Sigmoid colon (tissue), 7 donors: ENCODE data around the gene NCOR2. TPM values are rescaled to one million over a fixed set of nuclear protein-coding genes. Genes with fewer than 3 reads are reported as not detected.

Experiments
- DNase-seq: peaks from one replicate; pipeline ENCODE4 v3.0.0-alpha.2; 2019
- H3K27ac ChIP-seq, 4 donors: fragments of 200-600 bp; sonication (generic); one replicate each; pipeline ENCODE4 v1.5.1; 2016 to 2019; ENCODE audit warnings: mild to moderate bottlenecking in 1 of 4
- H3K27me3 ChIP-seq, 3 donors: fragments of 200-600 bp; sonication (generic); one replicate each; pipeline ENCODE4 v1.5.1; 2019; ENCODE audit warnings: mild to moderate bottlenecking in 1 of 3
- H3K36me3 ChIP-seq, 4 donors: fragments of 200-600 bp; sonication (generic); one replicate each; pipeline ENCODE4 v1.5.1; 2016 to 2019
- H3K4me1 ChIP-seq, 4 donors: fragments of 200-600 bp; sonication (generic); one replicate each; pipeline ENCODE4 v1.5.1; 2017 to 2019
- H3K4me3 ChIP-seq, 4 donors: fragments of 200-600 bp; sonication (generic); one replicate each; pipeline ENCODE4 v1.5.1; 2017 to 2019; ENCODE audit warnings: mild to moderate bottlenecking in 2 of 4, moderate library complexity in 1 of 4
- H3K9me3 ChIP-seq, 4 donors: fragments of 200-600 bp in 3 of 4; sonication (generic) in 3 of 4; one replicate each; pipeline versions ENCODE4 v1.5.1 to v1.6.1; 2013 to 2019
- CTCF ChIP-seq, 4 experiments: fragments of 450-650 bp in 3 of 4; fragments of 200-600 bp in 1 of 4; IDR thresholded peaks; one replicate each; pipeline ENCODE4 v1.5.1; 2016 to 2019; ENCODE audit warnings: antibody characterized with exemption in 4 of 4, mild to moderate bottlenecking in 3 of 4, moderate library complexity in 2 of 4
- EP300 ChIP-seq, 4 donors: sonication (generic); formaldehyde crosslinking; IDR thresholded peaks; one replicate each; pipeline ENCODE4 v1.6.1; 2017; ENCODE audit warnings: antibody characterized with exemption in 4 of 4
- POLR2A ChIP-seq, 2 donors: fragments of 450-650 bp; IDR thresholded peaks; one replicate each; pipeline ENCODE4 v1.6.1; 2016; ENCODE audit warnings: antibody characterized with exemption in 2 of 2, mild to moderate bottlenecking in 2 of 2, moderate library complexity in 2 of 2
- POLR2AphosphoS5 ChIP-seq, 4 donors: sonication (generic); formaldehyde crosslinking; IDR thresholded peaks; one replicate each; pipeline ENCODE4 v1.6.1; 2017; ENCODE audit warnings: antibody characterized with exemption in 4 of 4
- WGBS, 2 donors: extraction: QIAGEN DNeasy Blood & Tissue Kit; methylation state at CpG; one replicate each; pipeline ENCODE4 v1.1.7; 2013; 5-methylcytosine and 5-hydroxymethylcytosine counted together
- intact Hi-C: fragments of 100-400 bp; cut with DNase I; formaldehyde crosslinking; loops from one replicate; pipeline ENCODE4 v1.15.1; 2023
- polyA plus RNA-seq, 3 donors: library from polyadenylated mRNA; stranded (reverse); fragments of 200-250 nt; gene quantifications; one replicate each; pipeline ENCODE4 v1.2.3, GENCODE V29; 2013
- total RNA-seq, 4 donors: library from RNA; depleted of rRNA; stranded (reverse); fragments of >200 nt; gene quantifications; one replicate each; pipeline ENCODE4 v1.1.0, GENCODE V29; 2016
- donor health status: healthy with polysubstance abuse.
- donor health status: Bipolar disorder and iron deficiency.
- donor health status: healthy.

NCOR2 gene
- total RNA-seq, result 100 to 1,000 TPM in 1 of 4 donors, 10 to 100 TPM in 3; 42.5 to 134 (median 73.5) TPM
- polyA plus RNA-seq, result 10 to 100 TPM; 18.6 to 81.8 (median 24.7) TPM

GRCh38 chr12:124566997-124567672 lies at the start of gene NCOR2:
NCOR2 (minus strand) TSS chr12:124567612; CDS start chr12:124495251, 72,361 bp downstream.
- peaks cover 0 to 63% (median 60%) of the 10 kb centered on the region in 4 donors for H3K4me1 ChIP-seq

GRCh38 chr12:124616394-124617221 lies 49.2 kb upstream of the NCOR2 start:
- WGBS, 2 donors, result 68 to 85% methylated on average over 20 of the region's 20 CpGs
- TF ChIP-seq POLR2A (IDR thresholded peaks at IDR 0.05) (no peak), EP300 (IDR thresholded peaks at IDR 0.05) (no peak), CTCF (IDR thresholded peaks at IDR 0.05) (no peak), POLR2AphosphoS5 (IDR thresholded peaks at IDR 0.05) (no peak)
- no peaks in the 10 kb centered on the region for H3K27me3 ChIP-seq
- no peak overlapping the region for H3K4me3 ChIP-seq
- peaks cover 0 to 35% (median 27%) of the 10 kb centered on the region in 4 donors for H3K4me1 ChIP-seq
- no peaks in the 10 kb centered on the region for H3K36me3 ChIP-seq
- intact Hi-C loops, result no loop called here
- no peak overlapping the region for H3K27ac ChIP-seq
- no peaks in the 10 kb centered on the region for H3K9me3 ChIP-seq
- no peak for DNase-seq

More at GRCh38 chr12:124566997-124567672, at the start of gene NCOR2:
- 1% methylated on average over 98 to 103 of the region's 106 CpGs for WGBS, 2 donors
- peak within 1 kb of the TSS; percentile 65 to 96 (median 90) for H3K4me3 ChIP-seq
- no peak for DNase-seq
- no peaks in the 10 kb centered on the region for H3K9me3 ChIP-seq
- no peaks in the 10 kb centered on the region for H3K27me3 ChIP-seq
- H3K27ac ChIP-seq, result peak within 1 kb of the TSS; percentile 97 to 100 (median 99)
- H3K36me3 ChIP-seq, result no peaks in the 10 kb centered on the region
- TF ChIP-seq CTCF (IDR thresholded peaks at IDR 0.05) (no peak), POLR2A (IDR thresholded peaks at IDR 0.05) (no peak), POLR2AphosphoS5 (IDR thresholded peaks at IDR 0.05) (no peak), EP300 (IDR thresholded peaks at IDR 0.05) (no peak)
- intact Hi-C loops, result loop anchor here (1.0 to 5.0 kb wide), 4 partner anchors 48 to 200 kb away; no protein-coding TSS in a partner anchor

- no peak for DNase-seq
- Histone ChIP-seq H3K9me3 (no peaks in the 10 kb centered on the region), H3K27ac (no peak overlapping the region), H3K4me1 (peaks cover 0 to 18% (median 11%) of the 10 kb centered on the region in 4 donors), H3K4me3 (no peak overlapping the region), H3K36me3 (no peaks in the 10 kb centered on the region), H3K27me3 (no peaks in the 10 kb centered on the region)
- WGBS, 2 donors, result 89 to 91% methylated on average over 6 of the region's 6 CpGs
- intact Hi-C loops, result no loop called here
- TF ChIP-seq POLR2A (IDR thresholded peaks at IDR 0.05) (no peak), EP300 (IDR thresholded peaks at IDR 0.05) (no peak), POLR2AphosphoS5 (IDR thresholded peaks at IDR 0.05) (no peak), CTCF (IDR thresholded peaks at IDR 0.05) (no peak)
Measured at GRCh38 chr12:124614512-124615292, 47.3 kb upstream of the NCOR2 start.

- no peak for DNase-seq
- H3K27ac ChIP-seq, result peak overlapping the region in 2 of 4 donors; percentile 53 to 54
Measured at GRCh38 chr12:124613151-124613585, 45.8 kb upstream of the NCOR2 start.

More at GRCh38 chr12:124613151-124613585, 45.8 kb upstream of the NCOR2 start:
- Histone ChIP-seq H3K27me3 (no peaks in the 10 kb centered on the region), H3K9me3 (no peaks in the 10 kb centered on the region), H3K4me3 (no peak overlapping the region), H3K36me3 (no peaks in the 10 kb centered on the region), H3K4me1 (peaks cover 0 to 33% (median 26%) of the 10 kb centered on the region in 4 donors)
- WGBS, 2 donors, result 53 to 67% methylated on average over 3 of the region's 3 CpGs
- intact Hi-C loops, result no loop called here
- TF ChIP-seq EP300 (IDR thresholded peaks at IDR 0.05) (no peak), POLR2AphosphoS5 (IDR thresholded peaks at IDR 0.05) (peak in 3 of 4 donors; percentile 64 to 74 (median 65)), CTCF (IDR thresholded peaks at IDR 0.05) (no peak)
